K562 (cell line): ENCODE data around the gene TBC1D2B. TPM values are rescaled to one million over a fixed set of nuclear protein-coding genes. Genes with fewer than 3 reads are reported as not detected.

Experiments used
- ATAC-seq: fragments of 200-7000 bp; cut with Tn5 transposase; 3 replicates; pipeline ENCODE4 v1.9.1; 2020; ENCODE audit warnings: moderate library complexity
- BruUV-seq: library from RNA; stranded (reverse); fragments of 400-500 nt; replicated peaks from 2 replicates; lab custom pipeline; 2021; lab: Mats Ljungman, UMichigan
- CTCF ChIA-PET: fragments of 300-600 bp; formaldehyde crosslinking; extraction: SDS; loops from one replicate; lab custom pipeline; 2021; ENCODE audit warnings: low intra/inter-chr PET ratio; lab: Yijun Ruan, JAX
- POLR2A ChIA-PET: fragments of 300-600, 350-650 bp; sonication (Branson Sonifier 250); formaldehyde crosslinking; extraction: SDS; loops from one replicate; lab custom pipeline; 2021; ENCODE audit warnings: antibody characterized with exemption, inconsistent platforms; lab: Yijun Ruan, JAX
- DNase-seq, 4 experiments: peaks; one replicate each; pipeline versions ENCODE4 v3.0.0 to v3.0.0-alpha.2; 2011 to 2018; ENCODE audit warnings: low spot score in 3 of 4, mixed read lengths in 3 of 4; ENCODE audit errors: extremely low read depth in 1 of 4
- FAIRE-seq: peaks from 2 replicates; lab custom pipeline; 2011; peaks lifted over from hg19 to GRCh38; lab: Jason Lieb, UNC
- H2AFZ ChIP-seq: 2 replicates; pipeline ENCODE4 v1.6.0; 2011; ENCODE audit warnings: low read depth, low read length, control low read depth, inconsistent platforms
- H3K27ac ChIP-seq: fragments of 200-600 bp; 3 replicates; pipeline ENCODE4 v1.8.0; 2011; ENCODE audit warnings: low read depth, mild to moderate bottlenecking, control low read depth, inconsistent platforms, low read length, moderate library complexity, mixed read lengths; ENCODE audit errors: extremely low read depth
- H3K27me3 ChIP-seq, 2 experiments: fragments of 300-600 bp in 1 of 2; 2 replicates in 1 of 2; 3 replicates in 1 of 2; pipeline versions ENCODE4 v1.6.0 to v1.8.0; 2011; ENCODE audit warnings: inconsistent platforms in 2 of 2, low read length in 2 of 2, mild to moderate bottlenecking in 1 of 2, mixed read lengths in 1 of 2, moderate library complexity in 1 of 2; ENCODE audit not compliant: control insufficient read depth in 2 of 2, insufficient read depth in 2 of 2
- H3K36me3 ChIP-seq: fragments of 300-600 bp; 3 replicates; pipeline ENCODE4 v1.8.0; 2011; ENCODE audit warnings: mild to moderate bottlenecking, low read length, inconsistent platforms; ENCODE audit not compliant: control insufficient read depth, insufficient read depth
- H3K4me1 ChIP-seq, 2 experiments: fragments of 200-600 bp in 1 of 2; replicated peaks in 1 of 2; 2 replicates in 1 of 2; 3 replicates in 1 of 2; pipeline versions ENCODE4 v1.5.1 to v1.8.0; 2011; ENCODE audit warnings: inconsistent platforms in 2 of 2, low read length in 2 of 2, mild to moderate bottlenecking in 1 of 2, mixed read lengths in 1 of 2, moderate library complexity in 1 of 2; ENCODE audit not compliant: control insufficient read depth in 2 of 2, insufficient read depth in 2 of 2
- H3K4me2 ChIP-seq: 2 replicates; pipeline ENCODE4 v1.6.1; 2011; ENCODE audit warnings: low read length, control low read depth, inconsistent platforms, mixed read lengths; ENCODE audit not compliant: insufficient read depth
- H3K4me3 ChIP-seq: fragments of 200-600 bp; sonication (generic), shearing (Covaris generic); 2 replicates; pipeline ENCODE4 v1.5.1; 2016; ENCODE audit warnings: control low read depth, inconsistent platforms
- H3K79me2 ChIP-seq: fragments of 200-600 bp; 3 replicates; pipeline ENCODE4 v1.8.0; 2011; ENCODE audit warnings: low read length, inconsistent platforms; ENCODE audit not compliant: control insufficient read depth, insufficient read depth
- H3K9ac ChIP-seq, 2 experiments: 2 replicates each; pipeline versions ENCODE4 v1.6.0 to v1.6.1; 2011; ENCODE audit warnings: low read depth in 2 of 2, low read length in 2 of 2, control low read depth in 1 of 2, inconsistent platforms in 1 of 2, mild to moderate bottlenecking in 1 of 2, mixed read lengths in 1 of 2; ENCODE audit not compliant: insufficient read depth in 1 of 2
- H3K9me1 ChIP-seq: one replicate; pipeline ENCODE4 v1.6.0; 2011; ENCODE audit warnings: inconsistent platforms, mild to moderate bottlenecking, low read length, moderate library complexity; ENCODE audit not compliant: control insufficient read depth, insufficient read depth
- H3K9me3 ChIP-seq: replicated peaks from 2 replicates; pipeline ENCODE4 v1.5.1; 2011; ENCODE audit warnings: low read depth, low read length, inconsistent platforms; ENCODE audit not compliant: control insufficient read depth, insufficient read depth
- H4K20me1 ChIP-seq: replicated peaks from 2 replicates; pipeline ENCODE4 v1.6.1; 2011; ENCODE audit warnings: low read length, inconsistent platforms, mixed read lengths; ENCODE audit not compliant: control insufficient read depth, insufficient read depth
- AFF1 ChIP-seq, 2 experiments: fragments of 450-650 bp; IDR thresholded peaks; 2 replicates each; pipeline ENCODE4 v1.6.1; 2018; ENCODE audit warnings: mild to moderate bottlenecking in 2 of 2, low read depth in 1 of 2; ENCODE audit not compliant: partially characterized antibody in 2 of 2
- CSDE1 ChIP-seq, 2 experiments: fragments of 450-650 bp; IDR thresholded peaks; 2 replicates each; pipeline ENCODE4 v1.6.1; 2016; ENCODE audit warnings: mild to moderate bottlenecking in 1 of 2
- HDGF ChIP-seq: fragments of 450-650 bp; IDR thresholded peaks from 2 replicates; pipeline ENCODE4 v1.6.1; 2016
- MAFF ChIP-seq: IDR thresholded peaks from 2 replicates; pipeline ENCODE4 v1.6.1; 2012; ENCODE audit warnings: low read length, improper control_type of control experiment
- MAX ChIP-seq: sonication (generic); formaldehyde crosslinking; IDR thresholded peaks from 2 replicates; pipeline ENCODE4 v1.9.0; 2022; ENCODE audit warnings: mild to moderate bottlenecking, missing genetic modification reagents
- OTX1 ChIP-seq: fragments of 450-650 bp; formaldehyde crosslinking; IDR thresholded peaks from 2 replicates; pipeline ENCODE4 v1.4.0; 2022; ENCODE audit warnings: mild to moderate bottlenecking
- RAD21 ChIP-seq, 2 experiments: fragments of 250-450 bp in 1 of 2; fragments of 450-650 bp in 1 of 2; sonication (Bioruptor Pico) in 1 of 2; formaldehyde crosslinking in 1 of 2; IDR thresholded peaks in 1 of 2; conservative IDR thresholded peaks in 1 of 2; 2 replicates each; pipeline versions ENCODE4 v1.4.0 to v1.8.0; 2020 to 2022; ENCODE audit warnings: mild to moderate bottlenecking in 2 of 2, moderate library complexity in 1 of 2
- SMAD1 ChIP-seq: fragments of 150-350 bp; IDR thresholded peaks from 2 replicates; pipeline ENCODE4 v1.6.1; 2014; ENCODE audit warnings: low read length, low read depth; ENCODE audit not compliant: partially characterized antibody
- ZC3H11A ChIP-seq: IDR thresholded peaks from 2 replicates; pipeline ENCODE4 v1.6.1; 2012; ENCODE audit warnings: low read depth, low read length, improper control_type of control experiment
- ZNF274 ChIP-seq: IDR thresholded peaks from 2 replicates; pipeline ENCODE4 v1.6.1; 2011; ENCODE audit warnings: low read depth, mild to moderate bottlenecking, low read length, moderate library complexity, borderline replicate concordance
- WGBS: fragments of 100-300 bp; shearing (Covaris generic); methylation state at CpG from one replicate; pipeline ENCODE4 v1.1.6; 2016; ENCODE audit warnings: low coverage, mixed read lengths; ENCODE audit not compliant: insufficient coverage; ENCODE audit errors: missing lambda C conversion rate; 5-methylcytosine and 5-hydroxymethylcytosine counted together
- in situ Hi-C: fragments of 300-500 bp; cut with MboI; formaldehyde crosslinking; loops from 4 replicates; pipeline ENCODE4 v1.15.0; 2018; ENCODE audit warnings: inconsistent platforms, mixed read lengths
- intact Hi-C: fragments of 100-400 bp; cut with micrococcal nuclease; formaldehyde crosslinking; loops from 2 replicates; pipeline ENCODE4 v1.14.2; 2022
- polyA plus RNA-seq, 8 experiments: library from polyadenylated mRNA; depleted of rRNA in 4 of 8; stranded (reverse) in 5 of 8; unstranded in 3 of 8; fragments of >200 nt; fragmentation: Nextera tagmentation in 2 of 8; fragmentation: Illumina TruSeq in 1 of 8; extraction: Ambion mirVana in 2 of 8; extraction: Trizol in 1 of 8; gene quantifications; 2 replicates each; pipeline versions ENCODE4 v1.2.1 to v1.2.3, GENCODE V29; 2011 to 2014; ENCODE audit warnings: inconsistent platforms in 1 of 8, missing spikeins in 1 of 8
- total RNA-seq, 7 experiments: library from RNA; depleted of rRNA in 6 of 7; stranded (reverse); fragments of >200 nt in 6 of 7; fragmentation: Illumina TruSeq in 2 of 7; extraction: Trizol in 2 of 7; gene quantifications; 2 replicates each; pipeline versions ENCODE4 v1.2.1 to v1.2.3, GENCODE V29; 2011 to 2021; ENCODE audit warnings: low replicate concordance in 1 of 7
- TF ChIP-seq, protein P1 (sequence below): sonication (generic); formaldehyde crosslinking; IDR thresholded peaks from 2 replicates; pipeline ENCODE4 v1.8.1; 2023; ENCODE audit warnings: missing genetic modification reagents, mild to moderate bottlenecking, borderline replicate concordance

Gene TBC1D2B
- total and polyA plus RNA-seq, 9 of the 15 experiments (the other 6 are each of a cell fraction or from before 2014, with no cell fraction given), result 0.15 to 16.3 (median 8.9) TPM

DNA sequence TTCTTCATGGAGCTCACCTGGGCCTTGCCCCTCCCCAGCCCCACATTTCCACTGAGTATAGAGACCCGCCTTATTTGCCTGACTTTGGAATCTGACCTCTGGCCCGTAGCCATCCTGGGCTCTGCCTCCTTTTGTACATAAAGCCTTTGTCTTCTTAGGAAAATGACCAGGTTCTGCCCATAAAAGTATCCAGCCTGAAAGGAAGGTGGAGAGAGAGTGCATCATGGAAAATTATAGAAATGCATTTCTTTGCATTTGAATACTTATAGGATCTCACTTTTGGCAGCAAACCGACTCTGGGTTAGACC lies 11.2 kb upstream of the TBC1D2B start:
- H4K20me1 ChIP-seq, result 0 out of 2 replicates have a peak, but pooled peaks cover 3% of the 10 kb centered on the region
- H3K36me3 ChIP-seq, result no peaks in the 10 kb centered on the region
- H3K4me3 ChIP-seq, result no peak overlapping the region
- H3K9ac ChIP-seq, result no peak overlapping the region
- no peak overlapping the region for H3K4me2 ChIP-seq
- H3K27me3 ChIP-seq, result peaks cover 2 to 26% of the 10 kb centered on the region in 2 experiments; a peak in 2 of 5 replicates
- CTCF ChIA-PET, result no interaction called here
- H2AFZ ChIP-seq, result no peak overlapping the region
- no peak overlapping the region for H3K27ac ChIP-seq
- DNase-seq, result no peak
- peaks cover 2 to 3% of the 10 kb centered on the region in 2 experiments; a peak in 1 of 5 replicates for H3K4me1 ChIP-seq
- FAIRE-seq, result no peak
- no peaks in the 10 kb centered on the region for H3K79me2 ChIP-seq
- no peak for TF ChIP-seq MAX (CRISPR knock-in tag)
- no peak for TF ChIP-seq RAD21 (CRISPR knock-in tag; conservative IDR thresholded peaks at IDR 0.05 in 1 of 2, IDR thresholded peaks at IDR 0.05 in 1 of 2)
- TF ChIP-seq, protein P1, sequence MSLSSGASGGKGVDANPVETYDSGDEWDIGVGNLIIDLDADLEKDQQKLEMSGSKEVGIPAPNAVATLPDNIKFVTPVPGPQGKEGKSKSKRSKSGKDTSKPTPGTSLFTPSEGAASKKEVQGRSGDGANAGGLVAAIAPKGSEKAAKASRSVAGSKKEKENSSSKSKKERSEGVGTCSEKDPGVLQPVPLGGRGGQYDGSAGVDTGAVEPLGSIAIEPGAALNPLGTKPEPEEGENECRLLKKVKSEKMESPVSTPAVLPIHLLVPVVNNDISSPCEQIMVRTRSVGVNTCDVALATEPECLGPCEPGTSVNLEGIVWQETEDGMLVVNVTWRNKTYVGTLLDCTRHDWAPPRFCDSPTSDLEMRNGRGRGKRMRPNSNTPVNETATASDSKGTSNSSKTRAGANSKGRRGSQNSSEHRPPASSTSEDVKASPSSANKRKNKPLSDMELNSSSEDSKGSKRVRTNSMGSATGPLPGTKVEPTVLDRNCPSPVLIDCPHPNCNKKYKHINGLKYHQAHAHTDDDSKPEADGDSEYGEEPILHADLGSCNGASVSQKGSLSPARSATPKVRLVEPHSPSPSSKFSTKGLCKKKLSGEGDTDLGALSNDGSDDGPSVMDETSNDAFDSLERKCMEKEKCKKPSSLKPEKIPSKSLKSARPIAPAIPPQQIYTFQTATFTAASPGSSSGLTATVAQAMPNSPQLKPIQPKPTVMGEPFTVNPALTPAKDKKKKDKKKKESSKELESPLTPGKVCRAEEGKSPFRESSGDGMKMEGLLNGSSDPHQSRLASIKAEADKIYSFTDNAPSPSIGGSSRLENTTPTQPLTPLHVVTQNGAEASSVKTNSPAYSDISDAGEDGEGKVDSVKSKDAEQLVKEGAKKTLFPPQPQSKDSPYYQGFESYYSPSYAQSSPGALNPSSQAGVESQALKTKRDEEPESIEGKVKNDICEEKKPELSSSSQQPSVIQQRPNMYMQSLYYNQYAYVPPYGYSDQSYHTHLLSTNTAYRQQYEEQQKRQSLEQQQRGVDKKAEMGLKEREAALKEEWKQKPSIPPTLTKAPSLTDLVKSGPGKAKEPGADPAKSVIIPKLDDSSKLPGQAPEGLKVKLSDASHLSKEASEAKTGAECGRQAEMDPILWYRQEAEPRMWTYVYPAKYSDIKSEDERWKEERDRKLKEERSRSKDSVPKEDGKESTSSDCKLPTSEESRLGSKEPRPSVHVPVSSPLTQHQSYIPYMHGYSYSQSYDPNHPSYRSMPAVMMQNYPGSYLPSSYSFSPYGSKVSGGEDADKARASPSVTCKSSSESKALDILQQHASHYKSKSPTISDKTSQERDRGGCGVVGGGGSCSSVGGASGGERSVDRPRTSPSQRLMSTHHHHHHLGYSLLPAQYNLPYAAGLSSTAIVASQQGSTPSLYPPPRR (CRISPR knock-in tag), result no peak
- TF ChIP-seq ZC3H11A, result no peak
- no peak for TF ChIP-seq AFF1 (IDR thresholded peaks at IDR 0.05; ENCODE audit: low read depth in 1 of 2, partially characterized antibody in 2 of 2)
- TF ChIP-seq ZNF274, result no peak
- no peak for TF ChIP-seq SMAD1
- TF ChIP-seq MAFF, result no peak
- TF ChIP-seq HDGF, result no peak
- TF ChIP-seq OTX1 (CRISPR knock-in tag), result no peak
- no peak for TF ChIP-seq CSDE1 (IDR thresholded peaks at IDR 0.05)
- H3K9me1 ChIP-seq, result no peaks in the 10 kb centered on the region
- H3K9me3 ChIP-seq, result no peaks in the 10 kb centered on the region
- WGBS, result 36% methylated on average over 3 of the region's 3 CpGs
- in situ Hi-C loops, result no loop called here
- intact Hi-C loops, result no loop called here
- no peak for ATAC-seq
- POLR2A ChIA-PET, result interaction anchor here (0.6 kb wide), 1 partner anchor 790 kb away, joined by 3 read pairs; no protein-coding TSS in a partner anchor
- BruUV-seq, result no TSS peak
